ENCODE results near the gene GJC2. TPM values are rescaled to one million over a fixed set of nuclear protein-coding genes. Genes with fewer than 3 reads are reported as not detected.
A peak's percentile ranks its signal among the peaks of the same experiment; 100 is the strongest.

The GJC2 gene
- total and polyA plus RNA-seq, 10 of the 15 experiments (the other 5 are each of a cell fraction or from before 2014, with no cell fraction given) = 0.04 to 0.44 (median 0.07) TPM; not detected in 4

- 0 out of 2 replicates have a peak, but pooled peaks have one; percentile 9 for TF ChIP-seq YY1 (IDR thresholded peaks at IDR 0.05; ENCODE audit: low read depth, low read length)
- no peak for TF ChIP-seq SMC3 (IDR thresholded peaks at IDR 0.05; ENCODE audit: borderline replicate concordance, low read length)
- peak in 1 of 3 experiments; percentile 23; a peak in 1 of 6 replicates for TF ChIP-seq CTCF (IDR thresholded peaks at IDR 0.05 in 2 of 3, conservative IDR thresholded peaks at IDR 0.05 in 1 of 3; ENCODE audit: control insufficient read depth in 2 of 3, extremely low read depth in 1 of 3, insufficient read depth in 1 of 3, low read depth in 3 of 3, low read length in 3 of 3)
- TF ChIP-seq E2F4 (IDR thresholded peaks at IDR 0.05; ENCODE audit: low read depth, low read length) = 0 out of 2 replicates have a peak, but pooled peaks have one; percentile 53
- TF ChIP-seq MEF2B (IDR thresholded peaks at IDR 0.05; ENCODE audit: partially characterized antibody, poor library complexity, severe bottlenecking) = peak; percentile 3
- TF ChIP-seq SMAD1 (IDR thresholded peaks at IDR 0.05; ENCODE audit: low read depth, partially characterized antibody) = no peak
- no peak for TF ChIP-seq NR2C2 (IDR thresholded peaks at IDR 0.05; ENCODE audit: borderline replicate concordance, control insufficient read depth, insufficient read length, low read depth)
- TF ChIP-seq HDAC6 (IDR thresholded peaks at IDR 0.05; ENCODE audit: unreplicated experiment) = no peak
- peak; percentile 97 for TF ChIP-seq NBN (IDR thresholded peaks at IDR 0.05)
- TF ChIP-seq RBBP5 (conservative IDR thresholded peaks at IDR 0.05) = no peak
- peak; percentile 96 for TF ChIP-seq POLR2A (IDR thresholded peaks at IDR 0.05; ENCODE audit: low read depth, low read length)
- TF ChIP-seq CBX5 (IDR thresholded peaks at IDR 0.05; ENCODE audit: low read depth) = no peak
- no peak for TF ChIP-seq ZBTB40 (IDR thresholded peaks at IDR 0.05; ENCODE audit: borderline replicate concordance)
- no peak for TF ChIP-seq IRF3 (IDR thresholded peaks at IDR 0.05)
- TF ChIP-seq ELK1 (IDR thresholded peaks at IDR 0.05; ENCODE audit: low read depth, low read length) = no peak; the same call in 1 of the 2 replicates
- peak; percentile 20 for TF ChIP-seq E4F1 (IDR thresholded peaks at IDR 0.05; ENCODE audit: borderline replicate concordance, partially characterized antibody)
These were observed 9.6 kb upstream of the GJC2 start, which contains the start of gene GUK1 (continued) for GRCh38 chr1:228139931-228140723.
